ENCODE data around the gene CISD1. TPM values are rescaled to one million over a fixed set of nuclear protein-coding genes. Genes with fewer than 3 reads are reported as not detected.
"Not testable (repeated sequence)": the region's sequence is repeated elsewhere in the genome, so short reads cannot be mapped to it uniquely, and the experiment has no call there.

Gene CISD1
- polyA plus RNA-seq, 2 of the 4 experiments (the other 2 are of a cell fraction) = 48.1 to 102 TPM

DNA sequence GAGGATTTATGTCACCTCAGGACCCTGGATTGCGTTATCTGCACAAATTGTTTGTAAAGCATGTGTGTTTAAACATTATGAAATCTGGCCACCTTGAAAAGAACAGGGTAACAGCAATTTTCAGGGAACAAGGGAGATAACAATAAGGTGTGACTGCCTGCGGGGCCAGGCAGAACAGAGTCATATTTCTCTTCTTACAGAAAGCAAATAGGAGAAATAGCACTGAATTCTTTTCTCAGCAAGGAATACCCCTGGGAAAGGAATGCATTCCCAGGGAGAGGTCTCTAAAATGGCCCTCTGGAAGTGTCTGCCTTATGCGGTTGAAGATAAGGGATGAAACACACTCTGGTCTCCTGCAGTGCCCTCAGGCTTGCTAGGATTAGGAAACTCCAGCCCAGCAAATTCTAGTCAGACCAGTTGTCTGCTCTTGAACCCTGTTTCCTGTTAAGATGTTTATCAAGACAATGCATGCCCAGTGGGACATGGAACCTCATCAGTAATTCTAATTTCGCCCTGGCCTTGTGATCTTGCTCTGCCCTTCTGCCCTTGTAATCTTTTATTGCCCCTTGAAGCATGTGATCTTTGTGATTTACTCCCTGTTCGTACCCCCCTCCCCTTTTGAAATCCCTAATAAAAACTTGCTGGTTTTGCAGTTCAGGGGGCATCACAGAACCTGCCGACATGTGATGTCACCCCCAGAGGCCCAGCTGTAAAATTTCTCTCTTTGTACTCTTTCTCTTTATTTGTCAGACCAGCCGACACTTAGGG is 12.8 kb upstream of the CISD1 start:
- H3K9me3 ChIP-seq; ATAC-seq; POLR2A ChIA-PET; FAIRE-seq; CTCF ChIA-PET; H3K4me3 ChIP-seq; TF ChIP-seq FOSL2 (IDR thresholded peaks at IDR 0.05): not testable (repeated sequence)
- TF ChIP-seq JUN (IDR thresholded peaks at IDR 0.05) (0 out of 5 replicates have a peak, but pooled peaks of 1 of the 2 experiments have one; percentile 24), CEBPB (IDR thresholded peaks at IDR 0.05) (peak; percentile 66 to 70), FOSL2 (CRISPR knock-in tag; IDR thresholded peaks at IDR 0.05) (0 out of 2 replicates have a peak, but pooled peaks have one; percentile 7), EP300 (IDR thresholded peaks at IDR 0.05) (peak; percentile 28 to 63; a peak in 3 of 5 replicates), JUNB (IDR thresholded peaks at IDR 0.05) (peak; percentile 24; the same call in 1 of the 2 replicates), GATA3 (IDR thresholded peaks at IDR 0.05; ENCODE audit: borderline replicate concordance) (peak; percentile 53; the same call in 1 of the 2 replicates)
- TF ChIP-seq, protein P1, sequence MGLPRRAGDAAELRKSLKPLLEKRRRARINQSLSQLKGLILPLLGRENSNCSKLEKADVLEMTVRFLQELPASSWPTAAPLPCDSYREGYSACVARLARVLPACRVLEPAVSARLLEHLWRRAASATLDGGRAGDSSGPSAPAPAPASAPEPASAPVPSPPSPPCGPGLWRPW (IDR thresholded peaks at IDR 0.05) = peak; percentile 57
- 57% methylated on average over 7 of the region's 7 CpGs for WGBS (ENCODE audit: missing lambda C conversion rate)
- H3K4me1 ChIP-seq = peaks cover 25% of the 10 kb centered on the region
- peak in 1 of 2 experiments; percentile 70 for DNase-seq (ENCODE audit: low read depth in 1 of 2, low spot score in 1 of 2)
- H3K4me2 ChIP-seq = peak overlapping the region; percentile 38; the same call in 2 of the 3 replicates
- peak overlapping the region; percentile 67 to 71 for H3K27ac ChIP-seq

DNA sequence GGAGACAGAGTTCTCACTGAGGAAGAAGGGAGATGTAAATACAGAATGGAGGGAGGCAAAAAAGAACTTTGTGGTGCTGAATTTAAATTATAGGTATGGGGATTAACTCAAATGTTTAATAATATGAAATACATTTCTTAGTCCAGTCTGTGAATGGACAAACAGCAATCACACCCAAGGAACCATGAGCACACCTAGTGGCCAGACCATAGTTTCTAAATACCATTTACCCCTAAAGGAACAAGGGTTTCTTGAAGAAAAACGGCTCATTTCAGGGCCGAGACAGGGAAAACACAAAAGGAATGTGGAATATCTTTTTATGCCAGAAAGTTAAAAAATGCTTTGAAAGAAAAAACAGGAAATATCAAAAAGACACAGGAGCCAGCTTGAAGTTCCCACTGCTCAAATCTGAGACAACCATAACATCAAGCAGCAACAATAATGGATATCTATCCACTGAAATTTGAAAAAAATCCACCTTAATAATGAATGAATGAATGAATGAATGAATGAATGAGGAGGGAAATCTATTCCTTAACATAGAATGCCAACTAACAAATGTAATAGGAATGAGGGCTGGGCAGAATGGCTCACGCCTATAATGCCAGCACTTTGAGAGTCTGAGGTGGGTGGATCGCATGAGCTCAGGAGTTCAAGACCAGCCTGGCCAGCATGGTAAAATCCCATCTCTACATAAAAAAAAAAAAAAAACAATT is 9.8 kb upstream of the CISD1 start:
- H3K4me3 ChIP-seq = no peak overlapping the region
- ChIA-PET POLR2A (no interaction called here), CTCF (no interaction called here)
- ATAC-seq (no peak), FAIRE-seq (no peak), DNase-seq (ENCODE audit: low read depth in 1 of 2, low spot score in 1 of 2) (no peak)
- no peak overlapping the region for H3K27ac ChIP-seq
- TF ChIP-seq, protein P2, sequence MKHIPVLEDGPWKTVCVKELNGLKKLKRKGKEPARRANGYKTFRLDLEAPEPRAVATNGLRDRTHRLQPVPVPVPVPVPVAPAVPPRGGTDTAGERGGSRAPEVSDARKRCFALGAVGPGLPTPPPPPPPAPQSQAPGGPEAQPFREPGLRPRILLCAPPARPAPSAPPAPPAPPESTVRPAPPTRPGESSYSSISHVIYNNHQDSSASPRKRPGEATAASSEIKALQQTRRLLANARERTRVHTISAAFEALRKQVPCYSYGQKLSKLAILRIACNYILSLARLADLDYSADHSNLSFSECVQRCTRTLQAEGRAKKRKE (CRISPR knock-in tag; IDR thresholded peaks at IDR 0.05; ENCODE audit: low read depth) = no peak
- no peak for TF ChIP-seq MAZ (IDR thresholded peaks at IDR 0.05; ENCODE audit: borderline replicate concordance, low read depth, low read length)
- H3K4me1 ChIP-seq = peaks cover 33% of the 10 kb centered on the region
- H3K4me2 ChIP-seq = no peak overlapping the region
- WGBS (ENCODE audit: missing lambda C conversion rate) = 87% methylated on average over 4 of the region's 4 CpGs
- peaks cover 2% of the 10 kb centered on the region; the same call in 1 of the 3 replicates for H3K9me3 ChIP-seq

DNA sequence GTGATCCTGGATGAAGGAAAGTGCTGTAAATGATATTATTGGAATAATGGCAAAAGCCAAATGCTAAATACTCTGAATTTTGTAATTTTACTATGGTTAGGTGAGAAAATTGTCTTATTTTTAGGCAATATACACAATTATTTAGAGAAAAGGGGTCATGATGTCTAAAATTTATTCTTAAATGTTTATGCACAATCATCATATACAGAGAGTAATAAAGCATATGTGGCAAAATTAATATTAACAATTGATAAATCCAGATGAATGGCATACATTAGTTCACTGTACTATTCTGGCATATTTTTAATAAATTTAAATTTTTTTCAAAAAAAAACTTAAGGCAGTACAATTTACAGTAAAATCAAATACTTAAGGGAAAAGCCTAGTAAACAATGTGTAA is 8.6 kb upstream of the CISD1 start:
- FAIRE-seq = no peak
- TF ChIP-seq ZNF302 (CRISPR knock-in tag; IDR thresholded peaks at IDR 0.05) (no peak), RFX5 (IDR thresholded peaks at IDR 0.05) (no peak), SREBF2 (IDR thresholded peaks at IDR 0.05) (no peak)

DNA sequence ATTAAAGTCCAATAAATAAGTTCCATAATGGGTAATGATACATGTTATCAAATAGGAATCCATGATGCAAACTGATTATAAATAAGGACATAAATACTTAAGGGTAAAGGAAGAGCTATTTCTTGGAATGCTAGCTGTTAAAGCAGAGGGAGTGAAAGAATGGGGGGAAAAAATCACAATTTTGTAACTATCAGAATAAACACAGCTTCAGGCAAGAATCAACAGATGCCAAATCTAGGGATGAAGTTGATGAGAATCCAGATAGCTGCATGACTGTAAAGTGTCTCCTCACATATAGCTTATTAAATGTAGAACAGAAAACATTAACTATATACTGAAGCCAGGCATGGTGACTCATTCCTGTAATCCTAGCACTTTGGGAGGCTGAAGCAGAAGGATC is 6.2 kb upstream of the CISD1 start:
- no peak for FAIRE-seq
- H3K9me3 ChIP-seq = peaks cover 2% of the 10 kb centered on the region; the same call in 1 of the 3 replicates
- H3K4me1 ChIP-seq = peaks cover 25% of the 10 kb centered on the region; the same call in 2 of the 3 replicates
- no peak overlapping the region for H3K4me3 ChIP-seq
- no peak overlapping the region for H3K4me2 ChIP-seq
- POLR2A ChIA-PET = no interaction called here
- CTCF ChIA-PET = interaction anchor here (1.0 to 1.5 kb wide), 3 partner anchors 29 to 110 kb away, joined by 3 to 6 read pairs (median 4); no protein-coding TSS in a partner anchor
- H3K27ac ChIP-seq = no peak overlapping the region
- no peak for ATAC-seq
- DNase-seq (ENCODE audit: low read depth in 1 of 2, low spot score in 1 of 2) = no peak
- TF ChIP-seq FOSL2 (IDR thresholded peaks at IDR 0.05) = no peak
- 0 out of 2 replicates have a peak, but pooled peaks have one; percentile 51 for TF ChIP-seq FOSL2 (CRISPR knock-in tag; IDR thresholded peaks at IDR 0.05)
- TF ChIP-seq, protein P3, sequence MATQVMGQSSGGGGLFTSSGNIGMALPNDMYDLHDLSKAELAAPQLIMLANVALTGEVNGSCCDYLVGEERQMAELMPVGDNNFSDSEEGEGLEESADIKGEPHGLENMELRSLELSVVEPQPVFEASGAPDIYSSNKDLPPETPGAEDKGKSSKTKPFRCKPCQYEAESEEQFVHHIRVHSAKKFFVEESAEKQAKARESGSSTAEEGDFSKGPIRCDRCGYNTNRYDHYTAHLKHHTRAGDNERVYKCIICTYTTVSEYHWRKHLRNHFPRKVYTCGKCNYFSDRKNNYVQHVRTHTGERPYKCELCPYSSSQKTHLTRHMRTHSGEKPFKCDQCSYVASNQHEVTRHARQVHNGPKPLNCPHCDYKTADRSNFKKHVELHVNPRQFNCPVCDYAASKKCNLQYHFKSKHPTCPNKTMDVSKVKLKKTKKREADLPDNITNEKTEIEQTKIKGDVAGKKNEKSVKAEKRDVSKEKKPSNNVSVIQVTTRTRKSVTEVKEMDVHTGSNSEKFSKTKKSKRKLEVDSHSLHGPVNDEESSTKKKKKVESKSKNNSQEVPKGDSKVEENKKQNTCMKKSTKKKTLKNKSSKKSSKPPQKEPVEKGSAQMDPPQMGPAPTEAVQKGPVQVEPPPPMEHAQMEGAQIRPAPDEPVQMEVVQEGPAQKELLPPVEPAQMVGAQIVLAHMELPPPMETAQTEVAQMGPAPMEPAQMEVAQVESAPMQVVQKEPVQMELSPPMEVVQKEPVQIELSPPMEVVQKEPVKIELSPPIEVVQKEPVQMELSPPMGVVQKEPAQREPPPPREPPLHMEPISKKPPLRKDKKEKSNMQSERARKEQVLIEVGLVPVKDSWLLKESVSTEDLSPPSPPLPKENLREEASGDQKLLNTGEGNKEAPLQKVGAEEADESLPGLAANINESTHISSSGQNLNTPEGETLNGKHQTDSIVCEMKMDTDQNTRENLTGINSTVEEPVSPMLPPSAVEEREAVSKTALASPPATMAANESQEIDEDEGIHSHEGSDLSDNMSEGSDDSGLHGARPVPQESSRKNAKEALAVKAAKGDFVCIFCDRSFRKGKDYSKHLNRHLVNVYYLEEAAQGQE (IDR thresholded peaks at IDR 0.05) = no peak

More for the DNA sequence above, 8.6 kb upstream of the CISD1 start:
- DNase-seq (ENCODE audit: low read depth in 1 of 2, low spot score in 1 of 2) (no peak), ATAC-seq (no peak)
- Histone ChIP-seq H3K27ac (no peak overlapping the region), H3K4me3 (no peak overlapping the region), H3K9me3 (peaks cover 2% of the 10 kb centered on the region; the same call in 1 of the 3 replicates), H3K4me2 (no peak overlapping the region), H3K4me1 (peaks cover 36% of the 10 kb centered on the region)
- ChIA-PET POLR2A (no interaction called here), CTCF (no interaction called here)

All from A549 (cell line).